SK-N-SH (cell line): ENCODE data around the gene RBM4B.

ENCODE experiments used
- CHD2 ChIP-seq: fragments of 150-350 bp; IDR thresholded peaks from 2 replicates; pipeline ENCODE4 v1.6.1; 2018; ENCODE audit warnings: low read length; ENCODE audit not compliant: partially characterized antibody
- EZH2phosphoT487 ChIP-seq: fragments of 200-600 bp; sonication (generic); IDR thresholded peaks from 2 replicates; pipeline ENCODE4 v1.6.1; 2017; ENCODE audit warnings: low read depth, mixed run types, mild to moderate bottlenecking, antibody characterized with exemption, moderate library complexity, borderline replicate concordance
- FOSL2 ChIP-seq: IDR thresholded peaks from 2 replicates; pipeline ENCODE4 v1.4.0; 2012; ENCODE audit warnings: low read depth, mild to moderate bottlenecking, moderate library complexity, borderline replicate concordance
- GATA2 ChIP-seq: sonication (generic); formaldehyde crosslinking; IDR thresholded peaks from 2 replicates; pipeline ENCODE4 v1.5.0; 2020; ENCODE audit warnings: mild to moderate bottlenecking, missing genetic modification reagents
- JUND ChIP-seq: IDR thresholded peaks from 2 replicates; pipeline ENCODE4 v1.4.0; 2012
- POLR2AphosphoS5 ChIP-seq: IDR thresholded peaks from 2 replicates; pipeline ENCODE4 v1.6.1; 2012; ENCODE audit warnings: low read depth, low read length
- RCOR1 ChIP-seq: fragments of 150-350 bp; IDR thresholded peaks from 2 replicates; pipeline ENCODE4 v1.6.1; 2017; ENCODE audit warnings: antibody characterized with exemption, low read length
- SIN3A ChIP-seq: IDR thresholded peaks from 2 replicates; pipeline ENCODE4 v1.6.1; 2012; ENCODE audit warnings: low read depth, mild to moderate bottlenecking, low read length, moderate library complexity, borderline replicate concordance
- SMC3 ChIP-seq: IDR thresholded peaks from 2 replicates; pipeline ENCODE4 v1.6.1; 2012; ENCODE audit warnings: low read depth, low read length, improper control_type of control experiment
- TCF12 ChIP-seq: IDR thresholded peaks from 2 replicates; pipeline ENCODE4 v1.4.0; 2012
- TF ChIP-seq, protein P1 (sequence below): fragments of 200-600 bp; sonication (generic); IDR thresholded peaks from 2 replicates; pipeline ENCODE4 v1.6.1; 2017; ENCODE audit warnings: antibody characterized with exemption, mild to moderate bottlenecking, moderate library complexity
- TF ChIP-seq, protein P2 (sequence below): IDR thresholded peaks from 2 replicates; pipeline ENCODE4 v1.4.0; 2012; ENCODE audit warnings: low read depth, borderline replicate concordance
- TF ChIP-seq, protein P3 (sequence below): IDR thresholded peaks from 2 replicates; pipeline ENCODE4 v1.4.0; 2012; ENCODE audit warnings: low read depth, borderline replicate concordance
- TF ChIP-seq, protein P4 (sequence below): fragments of 150-350 bp; IDR thresholded peaks from 2 replicates; pipeline ENCODE4 v1.6.1; 2016; ENCODE audit warnings: mild to moderate bottlenecking, low read depth, low read length

DNA sequence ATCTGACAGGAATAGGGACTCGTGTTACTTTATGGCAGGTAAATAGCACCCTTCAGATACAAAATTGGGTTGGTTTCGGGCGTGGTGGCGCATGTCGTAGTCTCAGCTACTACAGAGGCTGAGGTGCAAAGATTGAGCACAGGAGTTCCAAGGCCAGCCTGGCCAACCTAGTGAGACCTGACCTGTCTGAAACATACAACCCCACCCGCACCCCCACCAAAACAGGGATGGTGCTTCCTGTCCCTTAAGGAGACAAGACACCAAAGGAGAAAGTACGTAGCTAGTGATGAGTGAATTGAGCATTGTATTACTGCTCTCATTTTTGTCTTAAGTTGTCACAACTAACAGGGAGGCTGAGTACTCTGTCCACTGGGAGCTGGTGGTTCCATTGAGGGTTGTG, 25.0 kb downstream of the RBM4B start:
- TF ChIP-seq JUND (no peak), GATA2 (CRISPR knock-in tag) (no peak), TCF12 (no peak), RCOR1 (no peak), SMC3 (no peak), SIN3A (no peak), EZH2phosphoT487 (no peak), POLR2AphosphoS5 (no peak), CHD2 (no peak), FOSL2 (no peak)
- TF ChIP-seq, protein P1, sequence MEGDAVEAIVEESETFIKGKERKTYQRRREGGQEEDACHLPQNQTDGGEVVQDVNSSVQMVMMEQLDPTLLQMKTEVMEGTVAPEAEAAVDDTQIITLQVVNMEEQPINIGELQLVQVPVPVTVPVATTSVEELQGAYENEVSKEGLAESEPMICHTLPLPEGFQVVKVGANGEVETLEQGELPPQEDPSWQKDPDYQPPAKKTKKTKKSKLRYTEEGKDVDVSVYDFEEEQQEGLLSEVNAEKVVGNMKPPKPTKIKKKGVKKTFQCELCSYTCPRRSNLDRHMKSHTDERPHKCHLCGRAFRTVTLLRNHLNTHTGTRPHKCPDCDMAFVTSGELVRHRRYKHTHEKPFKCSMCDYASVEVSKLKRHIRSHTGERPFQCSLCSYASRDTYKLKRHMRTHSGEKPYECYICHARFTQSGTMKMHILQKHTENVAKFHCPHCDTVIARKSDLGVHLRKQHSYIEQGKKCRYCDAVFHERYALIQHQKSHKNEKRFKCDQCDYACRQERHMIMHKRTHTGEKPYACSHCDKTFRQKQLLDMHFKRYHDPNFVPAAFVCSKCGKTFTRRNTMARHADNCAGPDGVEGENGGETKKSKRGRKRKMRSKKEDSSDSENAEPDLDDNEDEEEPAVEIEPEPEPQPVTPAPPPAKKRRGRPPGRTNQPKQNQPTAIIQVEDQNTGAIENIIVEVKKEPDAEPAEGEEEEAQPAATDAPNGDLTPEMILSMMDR: no peak
- TF ChIP-seq, protein P2, sequence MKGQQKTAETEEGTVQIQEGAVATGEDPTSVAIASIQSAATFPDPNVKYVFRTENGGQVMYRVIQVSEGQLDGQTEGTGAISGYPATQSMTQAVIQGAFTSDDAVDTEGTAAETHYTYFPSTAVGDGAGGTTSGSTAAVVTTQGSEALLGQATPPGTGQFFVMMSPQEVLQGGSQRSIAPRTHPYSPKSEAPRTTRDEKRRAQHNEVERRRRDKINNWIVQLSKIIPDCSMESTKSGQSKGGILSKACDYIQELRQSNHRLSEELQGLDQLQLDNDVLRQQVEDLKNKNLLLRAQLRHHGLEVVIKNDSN: no peak
- TF ChIP-seq, protein P3, sequence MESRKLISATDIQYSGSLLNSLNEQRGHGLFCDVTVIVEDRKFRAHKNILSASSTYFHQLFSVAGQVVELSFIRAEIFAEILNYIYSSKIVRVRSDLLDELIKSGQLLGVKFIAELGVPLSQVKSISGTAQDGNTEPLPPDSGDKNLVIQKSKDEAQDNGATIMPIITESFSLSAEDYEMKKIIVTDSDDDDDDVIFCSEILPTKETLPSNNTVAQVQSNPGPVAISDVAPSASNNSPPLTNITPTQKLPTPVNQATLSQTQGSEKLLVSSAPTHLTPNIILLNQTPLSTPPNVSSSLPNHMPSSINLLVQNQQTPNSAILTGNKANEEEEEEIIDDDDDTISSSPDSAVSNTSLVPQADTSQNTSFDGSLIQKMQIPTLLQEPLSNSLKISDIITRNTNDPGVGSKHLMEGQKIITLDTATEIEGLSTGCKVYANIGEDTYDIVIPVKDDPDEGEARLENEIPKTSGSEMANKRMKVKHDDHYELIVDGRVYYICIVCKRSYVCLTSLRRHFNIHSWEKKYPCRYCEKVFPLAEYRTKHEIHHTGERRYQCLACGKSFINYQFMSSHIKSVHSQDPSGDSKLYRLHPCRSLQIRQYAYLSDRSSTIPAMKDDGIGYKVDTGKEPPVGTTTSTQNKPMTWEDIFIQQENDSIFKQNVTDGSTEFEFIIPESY: no peak
- TF ChIP-seq, protein P4, sequence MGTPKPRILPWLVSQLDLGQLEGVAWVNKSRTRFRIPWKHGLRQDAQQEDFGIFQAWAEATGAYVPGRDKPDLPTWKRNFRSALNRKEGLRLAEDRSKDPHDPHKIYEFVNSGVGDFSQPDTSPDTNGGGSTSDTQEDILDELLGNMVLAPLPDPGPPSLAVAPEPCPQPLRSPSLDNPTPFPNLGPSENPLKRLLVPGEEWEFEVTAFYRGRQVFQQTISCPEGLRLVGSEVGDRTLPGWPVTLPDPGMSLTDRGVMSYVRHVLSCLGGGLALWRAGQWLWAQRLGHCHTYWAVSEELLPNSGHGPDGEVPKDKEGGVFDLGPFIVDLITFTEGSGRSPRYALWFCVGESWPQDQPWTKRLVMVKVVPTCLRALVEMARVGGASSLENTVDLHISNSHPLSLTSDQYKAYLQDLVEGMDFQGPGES: no peak
